ENCODE data around the gene MICALL1.

The MICALL1 gene

DNA sequence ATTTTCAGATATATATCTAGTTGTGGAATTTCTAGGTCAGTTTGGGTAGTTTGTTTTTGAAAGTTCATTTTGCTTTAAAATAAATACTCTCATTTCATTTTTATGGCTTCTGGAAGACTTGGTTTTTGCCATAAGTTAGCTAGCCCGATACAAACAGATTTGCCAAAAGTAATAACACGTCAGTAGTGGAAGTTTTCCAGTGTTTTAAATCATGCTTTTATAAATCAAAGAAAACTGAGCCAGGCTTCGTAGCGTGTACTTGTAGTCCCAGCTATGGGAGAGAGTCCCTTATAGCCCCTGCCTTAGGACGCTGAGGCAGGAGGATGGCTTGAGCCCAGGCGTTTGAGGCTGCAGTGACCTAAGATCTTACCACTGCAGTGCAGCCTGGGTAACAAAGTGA lies 21.7 kb upstream of the MICALL1 start:
- no peak overlapping the region for H3K9ac ChIP-seq (ENCODE audit: low read depth, low read length)
- H3K27ac ChIP-seq (ENCODE audit: low read length), result no peak overlapping the region
- H3K9me3 ChIP-seq (ENCODE audit: insufficient read depth, low read length, severe bottlenecking), result no peaks in the 10 kb centered on the region
- no peaks in the 10 kb centered on the region for H3K4me1 ChIP-seq (ENCODE audit: insufficient read depth, low read length)
- TF ChIP-seq, protein P1, sequence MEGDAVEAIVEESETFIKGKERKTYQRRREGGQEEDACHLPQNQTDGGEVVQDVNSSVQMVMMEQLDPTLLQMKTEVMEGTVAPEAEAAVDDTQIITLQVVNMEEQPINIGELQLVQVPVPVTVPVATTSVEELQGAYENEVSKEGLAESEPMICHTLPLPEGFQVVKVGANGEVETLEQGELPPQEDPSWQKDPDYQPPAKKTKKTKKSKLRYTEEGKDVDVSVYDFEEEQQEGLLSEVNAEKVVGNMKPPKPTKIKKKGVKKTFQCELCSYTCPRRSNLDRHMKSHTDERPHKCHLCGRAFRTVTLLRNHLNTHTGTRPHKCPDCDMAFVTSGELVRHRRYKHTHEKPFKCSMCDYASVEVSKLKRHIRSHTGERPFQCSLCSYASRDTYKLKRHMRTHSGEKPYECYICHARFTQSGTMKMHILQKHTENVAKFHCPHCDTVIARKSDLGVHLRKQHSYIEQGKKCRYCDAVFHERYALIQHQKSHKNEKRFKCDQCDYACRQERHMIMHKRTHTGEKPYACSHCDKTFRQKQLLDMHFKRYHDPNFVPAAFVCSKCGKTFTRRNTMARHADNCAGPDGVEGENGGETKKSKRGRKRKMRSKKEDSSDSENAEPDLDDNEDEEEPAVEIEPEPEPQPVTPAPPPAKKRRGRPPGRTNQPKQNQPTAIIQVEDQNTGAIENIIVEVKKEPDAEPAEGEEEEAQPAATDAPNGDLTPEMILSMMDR (IDR thresholded peaks at IDR 0.05; ENCODE audit: borderline replicate concordance, extremely low read depth, low read length, poor library complexity, severe bottlenecking), result no peak
- no peak for TF ChIP-seq EZH2 (IDR thresholded peaks at IDR 0.05; ENCODE audit: borderline replicate concordance, low read depth, low read length, severe bottlenecking)
- peaks cover 23% of the 10 kb centered on the region; the same call in 1 of the 2 replicates for H4K20me1 ChIP-seq (ENCODE audit: insufficient read depth, low read length)
- H3K79me2 ChIP-seq (ENCODE audit: insufficient read depth, low read length), result peaks cover 41% of the 10 kb centered on the region; the same call in 1 of the 2 replicates
- H3K4me2 ChIP-seq (ENCODE audit: insufficient read depth, low read length), result no peak overlapping the region
- H3K4me3 ChIP-seq (ENCODE audit: low read depth in 1 of 2, low read length in 2 of 2), result no peak overlapping the region
- peaks cover 82% of the 10 kb centered on the region for H3K36me3 ChIP-seq (ENCODE audit: insufficient read depth, low read length)
- no peak overlapping the region for H2AFZ ChIP-seq (ENCODE audit: low read depth, low read length)
- no peaks in the 10 kb centered on the region for H3K27me3 ChIP-seq (ENCODE audit: insufficient read depth, low read length, poor library complexity)
- DNase-seq, result no peak
- no peak for ATAC-seq (ENCODE audit: insufficient read depth, low read depth)

- no peak for TF ChIP-seq EZH2 (IDR thresholded peaks at IDR 0.05; ENCODE audit: borderline replicate concordance, low read depth, low read length, severe bottlenecking)
- TF ChIP-seq, protein P1 (IDR thresholded peaks at IDR 0.05; ENCODE audit: borderline replicate concordance, extremely low read depth, low read length, poor library complexity, severe bottlenecking), result no peak
- Histone ChIP-seq H3K4me1 (ENCODE audit: insufficient read depth, low read length) (no peaks in the 10 kb centered on the region), H3K27me3 (ENCODE audit: insufficient read depth, low read length, poor library complexity) (no peaks in the 10 kb centered on the region), H3K79me2 (ENCODE audit: insufficient read depth, low read length) (peaks cover 19% of the 10 kb centered on the region; the same call in 1 of the 2 replicates), H3K4me2 (ENCODE audit: insufficient read depth, low read length) (no peak overlapping the region), H3K9me3 (ENCODE audit: insufficient read depth, low read length, severe bottlenecking) (no peaks in the 10 kb centered on the region), H3K9ac (ENCODE audit: low read depth, low read length) (no peak overlapping the region), H3K27ac (ENCODE audit: low read length) (no peak overlapping the region), H3K4me3 (ENCODE audit: low read depth in 1 of 2, low read length in 2 of 2) (no peak overlapping the region), H3K36me3 (ENCODE audit: insufficient read depth, low read length) (peaks cover 81% of the 10 kb centered on the region), H4K20me1 (ENCODE audit: insufficient read depth, low read length) (peaks cover 17% of the 10 kb centered on the region), H2AFZ (ENCODE audit: low read depth, low read length) (no peak overlapping the region)
- DNase-seq (no peak), ATAC-seq (ENCODE audit: insufficient read depth, low read depth) (no peak)
Observed at GRCh38 chr22:37887584-37888378, 18.3 kb upstream of the MICALL1 start.

DNA sequence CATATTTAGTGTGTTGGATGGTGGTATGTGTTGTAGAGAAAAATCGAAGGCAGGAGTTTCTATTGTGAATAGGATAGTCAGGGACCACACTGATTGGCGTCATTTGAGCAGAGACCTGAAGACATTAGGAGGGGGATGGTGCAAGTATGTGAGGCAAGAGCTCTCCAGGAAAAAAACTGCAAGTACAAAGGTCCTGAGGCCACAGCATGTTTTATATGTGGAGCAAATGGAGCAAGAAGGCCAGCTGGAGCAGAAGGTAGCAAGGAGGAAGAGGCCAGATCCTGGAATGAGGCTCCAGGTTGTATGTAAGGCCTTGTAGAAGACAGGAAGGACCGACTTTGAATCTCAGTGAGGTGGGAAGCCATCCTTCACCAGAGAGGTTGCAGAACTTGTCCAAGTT lies 14.2 kb upstream of the MICALL1 start:
- Histone ChIP-seq H3K27ac (ENCODE audit: low read length) (no peak overlapping the region), H2AFZ (ENCODE audit: low read depth, low read length) (no peak overlapping the region), H4K20me1 (ENCODE audit: insufficient read depth, low read length) (peaks cover 12% of the 10 kb centered on the region), H3K9ac (ENCODE audit: low read depth, low read length) (no peak overlapping the region), H3K4me3 (ENCODE audit: low read depth in 1 of 2, low read length in 2 of 2) (no peak overlapping the region), H3K27me3 (ENCODE audit: insufficient read depth, low read length, poor library complexity) (no peaks in the 10 kb centered on the region), H3K4me2 (ENCODE audit: insufficient read depth, low read length) (no peak overlapping the region), H3K79me2 (ENCODE audit: insufficient read depth, low read length) (no peaks in the 10 kb centered on the region), H3K36me3 (ENCODE audit: insufficient read depth, low read length) (peaks cover 55% of the 10 kb centered on the region), H3K4me1 (ENCODE audit: insufficient read depth, low read length) (peaks cover 7% of the 10 kb centered on the region), H3K9me3 (ENCODE audit: insufficient read depth, low read length, severe bottlenecking) (no peaks in the 10 kb centered on the region)
- ATAC-seq (ENCODE audit: insufficient read depth, low read depth) (no peak), DNase-seq (no peak)
- no peak for TF ChIP-seq EZH2 (IDR thresholded peaks at IDR 0.05; ENCODE audit: borderline replicate concordance, low read depth, low read length, severe bottlenecking)
- TF ChIP-seq, protein P1 (IDR thresholded peaks at IDR 0.05; ENCODE audit: borderline replicate concordance, extremely low read depth, low read length, poor library complexity, severe bottlenecking), result no peak
